Measurements from ENCODE around the gene TSSC4.
"Not testable (repeated sequence)": the region's sequence is repeated elsewhere in the genome, so short reads cannot be mapped to it uniquely, and the experiment has no call there.

TSSC4 gene

DNA sequence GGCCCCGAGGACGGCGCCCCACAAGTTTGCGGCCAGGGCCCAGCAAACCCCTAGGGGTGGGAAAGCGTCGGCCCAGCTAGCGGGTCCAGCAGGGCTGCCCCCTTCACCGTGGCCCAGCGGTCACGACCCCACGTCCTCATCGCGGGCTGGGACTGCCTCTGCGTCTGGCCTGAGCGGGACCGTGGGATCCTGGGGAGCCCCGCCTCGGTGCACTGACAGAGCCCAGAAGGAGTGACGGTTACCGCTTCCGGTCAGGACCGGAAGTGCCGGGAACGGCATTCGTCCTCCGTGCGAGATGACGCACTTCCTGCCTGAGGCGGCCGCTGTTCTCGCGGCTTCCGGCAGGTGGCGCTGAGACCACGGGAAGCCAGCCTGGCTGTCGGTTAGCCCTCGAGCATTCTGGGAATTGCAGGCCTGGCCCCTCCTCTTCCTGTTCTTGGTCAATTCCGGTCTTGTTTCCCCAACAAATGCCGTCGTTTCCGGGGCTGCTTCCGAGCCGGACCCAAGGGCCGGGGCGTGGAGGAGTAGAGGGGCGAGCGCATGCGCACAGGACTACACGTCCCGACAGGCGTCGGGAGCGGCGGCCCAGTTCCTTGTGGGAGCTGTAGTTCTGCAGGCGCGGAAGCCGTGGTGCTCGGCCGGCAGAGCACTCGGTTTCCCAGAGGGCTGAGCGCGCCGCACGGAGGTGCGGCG, at the start of gene TSSC4:
TSSC4 (plus strand) TSS at position 682 of the 693 bp plus-strand sequence. CDS start 1,884 bp downstream, outside the sequence.
- DNase-seq, result peak; percentile 98

DNA sequence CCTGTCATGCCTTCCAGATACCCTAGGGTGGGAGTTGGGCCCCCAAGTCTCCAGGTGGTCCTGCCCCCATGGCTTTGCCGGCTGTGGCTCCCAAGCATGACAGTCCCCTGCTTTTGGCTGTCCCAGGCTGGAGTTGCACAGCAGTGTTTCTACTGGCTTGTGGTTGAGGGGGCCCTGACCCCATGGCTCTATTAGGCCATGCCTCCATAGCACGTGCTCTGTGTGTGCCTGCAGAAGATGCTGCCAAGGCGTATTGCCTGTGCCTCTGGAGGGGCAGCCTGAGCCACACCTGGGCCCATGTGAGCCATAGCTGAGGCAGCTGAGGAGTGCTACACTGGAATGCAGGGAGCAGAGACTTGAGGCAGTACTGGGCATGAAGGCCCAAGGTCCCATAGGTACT, 48.8 kb upstream of the TSSC4 start:
- no peak for DNase-seq

DNA sequence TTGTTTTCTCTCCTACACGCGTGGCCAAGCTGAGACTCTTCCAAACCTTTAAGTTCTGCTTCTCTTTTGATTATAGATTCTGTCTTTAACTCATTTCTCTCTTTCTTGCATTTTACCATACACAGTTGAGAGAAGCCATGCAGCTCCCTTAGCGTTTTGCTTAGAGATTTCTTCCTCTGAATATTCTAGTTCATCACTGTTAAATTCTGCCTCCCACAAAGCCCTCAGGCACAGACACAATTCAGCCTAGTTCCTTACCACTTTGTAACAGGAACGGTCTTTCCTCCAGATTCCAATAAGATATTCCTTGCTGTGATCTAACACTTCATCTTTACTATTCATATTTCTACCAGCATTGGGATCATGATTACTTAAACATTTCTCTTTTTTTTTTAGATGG, 48.1 kb upstream of the TSSC4 start:
- DNase-seq, result no peak

DNA sequence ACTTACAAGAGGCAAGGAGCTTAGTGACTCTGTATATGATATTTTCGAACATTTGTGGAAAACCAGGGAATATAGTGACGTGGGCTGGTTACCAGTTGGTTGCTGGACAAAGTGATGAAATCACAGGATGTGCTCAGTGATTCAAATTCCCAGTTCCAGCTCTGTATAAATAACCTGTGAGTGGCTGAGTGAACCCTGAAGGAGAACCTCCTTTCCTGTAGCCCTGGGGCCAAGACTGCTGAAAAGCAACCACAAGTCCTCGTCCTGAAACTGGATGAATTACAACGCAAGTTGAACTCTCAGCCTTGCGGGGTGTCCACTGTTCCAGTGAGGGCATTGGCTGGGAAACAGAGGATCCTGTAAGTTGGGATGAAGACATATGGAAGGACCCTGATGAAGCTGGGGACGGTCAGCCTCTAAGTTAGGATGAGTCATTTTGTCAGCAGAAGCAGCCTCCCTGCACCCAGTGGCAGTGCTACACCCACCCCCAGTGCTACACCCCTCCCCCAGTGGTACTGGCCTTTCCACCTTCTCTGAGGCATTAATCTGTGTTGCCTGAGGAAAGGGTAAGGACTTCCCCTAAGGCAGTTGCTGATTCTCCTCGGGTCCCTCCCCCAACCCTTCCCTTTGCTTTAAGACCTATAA, 45.4 kb upstream of the TSSC4 start:
- DNase-seq, result no peak

DNA sequence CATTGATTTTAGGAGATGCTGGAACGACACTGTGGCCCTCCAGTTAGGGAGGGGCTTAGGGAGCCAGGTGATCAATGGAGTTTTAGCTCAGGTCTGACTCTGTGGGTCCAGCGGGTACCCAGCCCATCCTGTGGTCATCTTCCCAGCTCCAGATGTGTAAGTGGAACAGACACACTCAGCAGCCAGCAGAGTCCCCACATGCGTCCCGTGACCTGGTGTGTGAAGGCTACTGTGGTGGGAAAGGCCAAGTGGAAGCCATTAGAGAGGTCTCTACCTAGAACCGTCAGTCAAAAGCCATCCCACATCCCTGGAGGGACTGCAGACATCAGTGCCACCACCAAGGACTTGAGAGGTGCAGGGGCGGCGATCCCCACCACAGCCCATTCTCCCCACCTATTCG, 43.3 kb upstream of the TSSC4 start:
- DNase-seq, result no peak

DNA sequence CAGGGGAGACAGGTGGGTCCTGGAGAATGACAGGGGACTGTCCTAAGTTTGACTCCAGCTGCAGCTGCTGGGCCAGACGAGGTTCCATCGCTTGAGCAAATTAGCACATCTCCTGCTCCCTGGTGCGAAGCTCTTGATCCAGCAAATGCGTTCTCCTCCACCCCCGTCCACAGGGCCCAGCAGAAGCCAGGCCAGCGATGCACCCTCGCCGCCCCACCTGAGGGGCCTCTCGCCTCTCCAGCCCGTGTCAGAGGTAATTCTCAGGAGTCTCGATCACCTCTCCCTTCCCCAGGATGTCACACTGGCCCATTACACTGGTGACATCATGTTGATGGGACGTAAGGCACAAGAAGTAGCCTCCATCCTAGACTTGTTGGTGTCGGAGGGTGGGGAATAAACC, 42.9 kb upstream of the TSSC4 start:
- not testable (repeated sequence) for DNase-seq

DNA sequence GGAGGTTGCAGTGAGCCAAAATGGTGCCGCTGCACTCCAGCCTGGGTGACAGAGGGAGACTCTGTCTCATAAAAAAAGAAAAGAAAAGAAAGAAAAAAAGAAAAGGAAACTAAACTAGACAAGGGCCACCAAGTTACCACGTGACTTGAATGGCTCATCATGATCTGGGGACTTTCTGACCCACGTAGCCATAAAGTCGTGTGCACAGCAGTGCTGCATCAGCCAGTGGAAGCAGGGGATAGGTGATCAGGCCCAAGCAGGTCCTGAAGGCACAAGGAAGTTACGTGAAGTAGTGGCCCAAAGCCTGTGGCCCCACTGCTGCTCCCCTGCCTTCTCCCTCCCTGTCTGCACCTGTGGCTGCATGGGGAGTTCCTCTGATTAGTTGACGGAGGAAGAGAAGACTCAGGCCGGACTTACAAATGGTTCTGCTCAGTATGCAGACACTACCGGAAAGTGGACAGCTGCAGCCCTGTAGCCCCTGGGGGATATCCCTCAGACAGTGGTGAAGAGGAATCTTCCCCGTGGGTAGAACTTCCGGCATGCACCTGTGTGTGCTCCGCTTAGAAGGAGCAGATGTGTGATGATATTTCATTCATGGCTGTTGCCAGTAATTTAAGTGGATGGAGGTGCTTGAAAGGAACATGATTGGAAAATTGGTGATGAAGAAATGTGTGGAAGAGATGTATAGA, 41.7 kb upstream of the TSSC4 start:
- DNase-seq, result no peak

DNA sequence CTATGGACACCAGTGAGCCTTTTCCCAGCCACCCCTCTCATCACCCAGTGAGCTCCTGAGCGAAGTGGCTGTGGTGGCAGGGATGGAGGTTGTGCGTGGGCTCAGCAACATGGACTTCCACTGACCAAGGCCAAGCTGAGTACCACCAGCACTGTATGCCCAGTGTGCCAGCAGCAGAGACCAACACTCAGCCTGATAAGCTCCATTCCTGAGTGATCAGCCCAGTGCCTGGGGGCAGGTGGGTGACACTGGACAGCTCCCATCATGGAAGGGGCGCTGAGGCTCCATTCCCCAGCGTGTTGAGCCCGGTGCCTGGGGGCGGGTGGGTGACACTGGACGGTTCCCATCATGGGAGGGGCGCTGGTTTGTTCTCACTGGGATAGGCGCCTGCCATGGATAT, 41.0 kb upstream of the TSSC4 start:
- no peak for DNase-seq

DNA sequence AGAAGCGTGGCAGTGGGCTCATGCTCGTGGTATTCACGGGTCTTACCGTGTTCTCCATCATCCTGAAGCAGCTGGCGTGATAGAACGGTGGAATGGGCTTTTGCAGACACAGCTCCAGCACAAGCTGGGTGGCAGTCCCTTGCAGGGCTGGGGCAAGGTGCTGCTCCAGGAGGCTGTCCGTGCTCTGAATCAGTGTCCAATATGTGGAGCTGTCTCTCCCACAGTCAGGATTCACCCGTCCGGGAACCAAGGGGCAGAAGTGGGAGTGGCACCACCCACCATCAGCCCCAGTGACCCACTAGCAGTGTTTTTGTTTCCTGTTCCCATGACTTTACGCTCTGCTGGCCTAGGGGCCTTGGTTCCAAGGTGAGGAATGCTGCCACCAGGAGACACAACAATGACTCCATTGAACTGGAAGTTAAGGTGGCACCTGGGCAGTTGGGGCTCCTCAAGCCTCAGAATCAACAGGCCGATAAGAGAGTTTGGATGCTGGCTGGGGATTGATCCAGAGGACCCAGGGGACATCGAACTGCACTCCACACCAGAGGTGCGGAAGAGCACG, 40.4 kb upstream of the TSSC4 start:
- DNase-seq, result no peak

DNA sequence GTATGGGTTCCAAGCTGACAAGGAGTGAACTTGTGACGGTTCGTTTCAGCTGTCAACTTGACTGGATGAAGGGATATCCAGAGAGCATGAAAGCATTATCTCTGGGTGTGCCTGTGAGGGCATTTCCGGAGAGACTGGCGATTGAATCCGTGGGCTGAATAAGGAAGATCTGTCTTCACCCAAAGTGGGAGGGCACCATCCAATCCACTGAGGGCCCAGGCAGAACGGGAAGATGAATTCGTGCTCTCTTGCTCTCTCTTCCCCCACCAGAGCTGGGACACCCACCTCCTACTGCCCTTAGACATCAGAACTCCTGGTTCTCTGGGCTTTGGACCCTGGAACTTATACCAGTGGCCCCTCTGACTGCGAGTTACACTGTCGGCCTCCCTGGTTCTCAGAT, 39.0 kb upstream of the TSSC4 start:
- DNase-seq, result no peak

DNA sequence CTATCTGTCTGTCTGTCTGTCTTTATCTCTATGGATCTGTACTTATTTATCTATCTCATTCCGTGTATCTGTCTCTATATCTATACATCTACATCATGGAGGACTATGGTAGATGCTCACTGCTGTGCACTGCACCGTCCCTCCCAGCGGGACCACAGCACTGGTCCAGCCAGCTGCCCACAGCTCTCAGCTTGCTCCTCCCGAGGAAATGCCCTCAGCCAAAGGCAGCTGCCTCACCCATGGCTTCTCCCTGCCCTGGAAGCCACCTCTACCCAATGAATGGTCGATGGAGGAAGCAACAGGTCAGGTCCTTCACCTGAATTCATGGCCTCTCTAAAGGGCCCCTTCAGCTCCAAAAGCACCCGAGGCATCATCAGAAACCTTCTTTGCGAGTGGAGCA, 38.1 kb upstream of the TSSC4 start:
- no peak for DNase-seq

DNA sequence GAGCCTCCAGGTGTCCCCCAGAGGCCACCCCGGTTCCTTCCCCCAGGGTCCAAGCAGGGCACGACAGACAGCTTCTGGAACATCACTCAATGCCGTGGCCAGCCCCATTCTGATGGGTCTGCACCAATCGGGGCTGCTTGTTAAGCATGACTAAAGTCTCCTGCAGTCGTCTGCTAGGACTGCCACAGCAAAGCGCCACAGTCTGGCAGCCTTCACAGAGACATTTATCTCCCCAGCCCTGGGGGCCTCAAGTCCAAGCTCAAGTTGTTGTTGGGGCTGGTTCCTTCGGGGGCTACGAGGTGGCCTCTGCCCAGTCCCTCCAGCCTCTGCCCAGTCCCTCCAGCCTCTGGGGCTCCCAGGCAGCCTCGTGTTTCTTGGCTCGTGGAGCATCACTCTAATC, 37.4 kb upstream of the TSSC4 start:
- no peak for DNase-seq

DNA sequence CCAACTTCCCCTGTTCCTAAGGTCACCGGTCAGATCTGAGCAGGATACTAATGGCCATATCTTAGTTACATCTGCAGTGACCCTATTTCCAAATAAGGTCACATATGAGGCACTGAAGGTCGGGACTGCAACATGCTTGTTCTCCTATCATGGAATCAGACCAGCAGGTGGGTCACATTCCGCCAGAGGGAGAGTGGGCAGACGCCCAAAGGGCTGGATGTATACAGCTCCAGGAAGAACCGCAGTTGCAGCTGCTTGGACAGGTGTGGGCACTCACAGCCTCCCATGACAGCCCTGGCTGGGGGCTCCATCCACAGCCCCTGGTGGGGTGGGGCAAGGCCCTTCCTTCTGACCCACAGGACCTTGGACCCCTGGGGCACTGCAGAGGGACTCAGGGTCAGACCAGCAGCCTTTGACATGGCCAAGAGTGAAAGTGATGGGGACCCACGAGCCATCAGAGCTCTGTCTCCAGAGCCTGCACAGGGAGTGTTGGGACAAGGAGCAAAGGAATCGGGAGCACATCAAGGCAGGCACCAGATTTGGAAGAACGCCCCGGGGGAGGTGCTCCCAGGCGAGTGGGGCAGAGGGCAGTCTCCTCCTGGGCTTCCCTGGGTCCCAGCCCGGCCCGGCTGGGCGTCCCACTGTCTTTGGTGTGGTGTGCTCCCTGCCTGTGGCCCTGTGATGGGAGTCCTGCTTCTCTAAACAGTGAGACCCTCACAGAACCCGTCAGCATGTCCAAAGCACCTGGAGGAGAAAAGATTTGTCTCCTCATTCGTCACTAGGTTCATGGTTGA, 36.8 kb upstream of the TSSC4 start:
- DNase-seq, result no peak

DNA sequence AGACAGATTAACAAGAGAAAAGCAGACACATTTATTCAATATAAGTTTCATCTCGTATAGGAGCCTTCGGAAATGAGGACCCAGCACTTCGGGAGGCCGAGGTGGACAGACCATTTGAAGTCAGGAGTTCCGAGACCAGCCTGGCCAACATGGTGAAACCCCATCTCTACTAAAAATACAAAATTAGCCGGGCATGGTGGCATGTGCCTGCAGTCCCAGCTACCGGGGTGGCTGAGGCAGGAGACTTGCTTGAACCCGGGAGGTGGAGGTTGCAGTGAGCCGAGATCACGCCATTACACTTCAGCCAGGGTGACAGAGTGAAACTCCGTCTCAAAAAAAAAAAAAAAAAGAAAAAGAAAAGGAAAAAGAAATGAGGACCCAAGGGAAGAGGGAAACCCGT, 36.2 kb upstream of the TSSC4 start:
- DNase-seq, result not testable (repeated sequence)

DNA sequence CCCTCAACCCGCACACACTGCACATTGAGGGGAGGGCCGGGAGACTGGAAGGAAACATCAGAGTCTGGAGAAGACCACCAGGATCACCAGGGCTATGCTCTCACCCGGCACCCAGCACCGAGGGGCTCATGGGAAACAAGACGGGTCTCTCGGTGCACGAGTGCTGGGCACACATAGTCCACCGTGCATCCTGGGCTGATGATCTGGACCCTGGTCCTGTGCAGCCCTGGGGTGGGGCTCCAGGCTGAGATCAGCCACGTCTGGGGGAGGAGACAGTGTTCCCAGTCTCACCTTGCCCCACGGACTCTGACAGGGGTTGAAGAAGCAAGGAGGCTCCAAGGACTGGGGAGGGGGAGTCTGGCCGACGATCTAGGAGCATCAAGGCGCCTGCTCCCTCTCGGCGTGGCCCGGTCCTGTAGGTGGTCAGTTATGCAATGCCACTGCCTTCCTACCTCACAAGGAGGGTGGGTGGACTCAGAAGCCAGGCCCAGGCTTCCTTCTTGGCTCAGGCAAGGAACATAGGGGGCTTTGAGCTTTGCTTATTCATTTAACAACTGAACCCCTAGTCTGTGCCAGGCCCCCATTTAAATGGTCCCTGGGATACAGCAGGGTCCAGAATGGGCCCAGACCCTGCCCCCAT, 34.9 kb upstream of the TSSC4 start:
- no peak for DNase-seq

DNA sequence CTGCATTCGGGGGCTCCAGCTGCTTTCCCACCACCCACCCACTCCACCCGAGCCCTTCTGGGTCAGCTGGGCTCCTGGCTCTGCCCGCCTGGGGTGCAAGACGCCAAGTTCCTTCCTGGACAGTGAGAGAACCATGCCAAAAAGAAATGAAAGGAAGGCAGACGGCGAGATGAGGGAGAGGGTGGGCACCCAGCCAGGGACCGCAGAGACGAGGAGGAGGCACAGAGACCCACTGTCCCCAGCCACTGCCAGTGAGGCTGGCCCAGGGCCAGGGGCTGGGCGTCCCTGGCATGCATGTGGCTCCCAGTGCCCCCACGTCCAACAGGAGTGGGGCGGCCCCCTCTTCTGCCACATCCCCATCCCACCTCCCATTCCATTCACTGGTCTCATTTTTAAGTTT, 34.3 kb upstream of the TSSC4 start:
- DNase-seq, result no peak

DNA sequence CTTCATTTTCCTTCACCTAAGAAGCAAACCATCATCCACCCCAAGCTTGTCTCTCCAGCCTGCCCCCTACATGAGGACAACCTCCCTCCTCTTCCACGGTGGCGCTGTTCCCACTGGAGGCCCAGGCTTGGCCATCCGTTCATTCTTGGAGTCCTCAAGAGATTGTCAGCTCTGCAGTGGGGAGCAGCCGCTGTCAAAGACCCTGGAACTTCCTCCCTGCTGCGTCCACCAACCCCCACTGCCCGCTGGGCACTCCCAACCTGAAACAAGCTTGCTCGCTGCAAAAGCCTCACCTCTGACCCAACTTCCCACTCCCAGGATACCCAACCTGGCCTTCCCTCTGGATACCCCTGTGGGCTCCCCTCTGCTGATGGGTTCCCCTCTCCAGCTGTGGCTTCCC, 33.8 kb upstream of the TSSC4 start:
- no peak for DNase-seq

DNA sequence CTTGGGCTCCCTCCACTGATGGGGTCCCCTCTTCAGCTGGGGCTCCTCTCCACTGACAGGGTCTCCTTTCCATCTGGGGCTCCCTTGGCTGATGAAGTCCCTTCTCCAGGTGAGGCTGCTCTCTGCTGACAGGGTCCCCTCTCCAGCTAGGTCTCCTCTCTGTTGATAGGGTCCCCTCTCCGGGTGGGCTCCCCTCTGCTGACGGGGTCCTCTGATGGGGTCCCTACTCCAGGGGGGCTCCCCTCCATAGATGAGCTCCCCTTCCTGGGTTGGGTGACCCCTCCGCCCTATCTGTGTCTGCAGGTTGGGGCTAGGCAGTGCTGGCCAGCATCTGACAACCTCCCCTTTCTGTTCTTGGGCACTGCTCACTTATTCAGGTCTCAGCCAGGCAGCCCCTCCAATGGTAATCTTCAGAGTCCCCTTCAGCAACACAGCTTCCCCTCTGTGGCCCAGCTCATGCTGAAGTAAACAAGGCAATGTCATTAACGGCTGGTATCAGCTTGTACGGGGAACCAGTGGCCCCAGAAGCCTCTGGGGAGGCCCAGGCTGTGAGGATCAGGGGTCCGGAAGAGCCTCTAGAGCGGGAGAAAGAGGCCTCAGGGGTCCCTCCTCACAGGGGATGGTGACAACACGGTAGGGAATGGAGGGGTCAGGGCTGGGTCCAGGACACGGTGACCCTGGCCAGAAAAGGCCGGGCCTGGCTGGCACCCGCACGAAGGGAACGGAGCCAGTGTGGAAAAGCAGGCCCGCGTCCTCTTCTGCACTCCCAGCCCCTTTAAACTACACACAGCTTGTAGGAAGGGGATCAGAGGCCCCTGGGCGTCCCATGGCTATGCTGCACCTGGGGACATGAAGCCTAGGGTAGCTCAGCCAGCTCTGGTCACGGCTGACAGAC, 33.0 kb upstream of the TSSC4 start:
- DNase-seq, result no peak

DNA sequence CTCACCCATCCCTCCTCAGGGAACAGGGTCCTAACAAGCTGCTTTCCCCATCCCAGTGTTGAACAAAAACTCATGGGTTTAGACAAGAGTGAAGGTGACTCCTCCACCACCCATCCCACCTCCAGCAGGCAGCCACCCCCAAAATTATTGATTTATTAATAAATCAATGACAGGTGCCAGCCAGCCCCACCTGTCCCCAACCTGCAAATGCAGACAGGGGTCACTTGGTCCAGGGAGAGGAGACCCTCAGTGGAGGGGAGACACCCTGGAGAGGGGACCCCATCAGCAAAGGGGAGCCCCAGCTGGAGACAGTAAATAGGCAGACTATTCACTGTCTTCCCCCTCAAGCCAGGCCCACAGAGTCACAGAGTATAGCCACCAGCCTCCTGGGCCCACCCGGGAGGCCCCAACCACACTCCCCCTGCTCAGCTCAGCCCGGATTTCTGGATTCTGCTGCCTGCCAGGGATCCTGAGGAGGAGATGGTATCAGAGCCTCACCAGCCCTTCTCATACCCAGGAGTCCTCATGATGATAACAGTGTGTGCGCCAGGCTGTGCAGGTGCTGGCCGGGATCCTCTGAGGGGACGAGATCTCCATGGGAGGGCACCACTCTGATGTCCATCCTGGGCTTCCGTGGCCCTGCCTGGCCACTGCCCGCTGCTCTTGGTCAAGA, 32.2 kb upstream of the TSSC4 start:
- DNase-seq, result no peak

DNA sequence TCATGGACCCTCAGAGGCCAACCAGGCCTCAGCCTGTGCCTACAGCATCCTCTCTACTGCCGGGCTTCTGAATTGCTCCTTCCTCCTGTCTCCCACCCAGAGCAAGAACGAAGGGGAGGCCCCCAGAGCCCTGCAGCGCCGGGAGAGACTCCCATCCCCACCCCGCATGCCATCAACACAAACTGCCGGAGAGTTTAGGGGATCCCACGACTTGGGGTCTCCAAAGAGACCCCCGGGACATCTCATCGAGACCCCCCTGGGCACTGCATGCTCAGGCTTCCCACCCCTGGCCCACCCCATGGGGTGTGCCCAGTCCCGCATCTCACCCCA, 31.7 kb upstream of the TSSC4 start:
- no peak for DNase-seq

DNA sequence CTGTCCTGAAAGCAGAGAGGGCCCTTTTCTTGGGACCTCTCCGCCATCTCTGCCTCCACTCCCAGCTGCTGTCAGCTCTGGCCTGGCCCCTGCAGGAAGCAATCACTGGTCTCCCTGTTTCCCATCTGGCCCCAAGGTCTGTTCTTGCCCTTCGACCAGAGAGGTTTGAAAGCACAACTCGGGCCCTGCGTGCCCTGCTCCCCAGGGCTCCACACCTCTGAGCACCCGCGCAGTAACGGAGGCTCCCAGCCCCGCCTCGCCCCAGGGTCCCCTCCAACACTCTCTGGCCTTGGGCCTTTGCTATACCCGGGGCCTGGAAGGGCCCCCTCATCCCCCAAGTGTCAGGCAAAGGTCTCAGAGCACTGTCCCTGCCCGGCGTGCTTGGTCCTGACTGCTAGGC, 31.2 kb upstream of the TSSC4 start:
- no peak for DNase-seq
